SJCRH30 (cell line): ENCODE results near the gene SLC9A6. TPM values are rescaled to one million over a fixed set of nuclear protein-coding genes. Genes with fewer than 3 reads are reported as not detected.
A peak's percentile ranks its signal among the peaks of the same experiment; 100 is the strongest.
"Not testable (repeated sequence)": the region's sequence is repeated elsewhere in the genome, so short reads cannot be mapped to it uniquely, and the experiment has no call there.

Experiments used
- DNase-seq, 2 experiments: peaks; one replicate each; pipeline ENCODE4 v3.0.0-alpha.2; 2015 to 2020
- H3K27ac ChIP-seq: fragments of 250-450 bp; sonication (Bioruptor Pico); 2 replicates; pipeline ENCODE4 v1.5.1; 2020; ENCODE audit warnings: mild to moderate bottlenecking, moderate library complexity
- H3K27me3 ChIP-seq: fragments of 250-450 bp; sonication (Bioruptor Pico); 2 replicates; pipeline ENCODE4 v1.5.1; 2020; ENCODE audit warnings: mild to moderate bottlenecking, moderate library complexity
- H3K36me3 ChIP-seq: fragments of 250-450 bp; sonication (Bioruptor Pico); 2 replicates; pipeline ENCODE4 v1.5.1; 2020; ENCODE audit warnings: mild to moderate bottlenecking, moderate library complexity
- H3K4me1 ChIP-seq: fragments of 250-450 bp; sonication (Bioruptor Pico); 2 replicates; pipeline ENCODE4 v1.5.1; 2020; ENCODE audit warnings: mild to moderate bottlenecking, moderate library complexity
- H3K4me3 ChIP-seq: fragments of 250-450 bp; sonication (Bioruptor Pico); 2 replicates; pipeline ENCODE4 v1.5.1; 2020; ENCODE audit warnings: mild to moderate bottlenecking, moderate library complexity
- H3K9me3 ChIP-seq: fragments of 250-450 bp; sonication (Bioruptor Pico); replicated peaks from 2 replicates; pipeline ENCODE4 v1.5.1; 2020; ENCODE audit warnings: mild to moderate bottlenecking, moderate library complexity
- total RNA-seq: library from RNA; depleted of rRNA; stranded (reverse); fragments of >200 nt; shearing (Covaris generic); gene quantifications from 2 replicates; pipeline ENCODE4 v1.2.3, GENCODE V29; 2014

SLC9A6 gene
- total RNA-seq, 1 experiment from 2014 or later: 15.8 TPM

- no peak for DNase-seq
- Histone ChIP-seq H3K4me1 (no peaks in the 10 kb centered on the region), H3K27me3 (no peaks in the 10 kb centered on the region), H3K4me3 (no peak overlapping the region), H3K36me3 (no peaks in the 10 kb centered on the region), H3K27ac (no peak overlapping the region), H3K9me3 (no peaks in the 10 kb centered on the region)
Observed at GRCh38 chrX:136041254-136041812, 56.1 kb downstream of the SLC9A6 start.

GRCh38 chrX:136045008-136045407, 59.8 kb downstream of the SLC9A6 start:
- no peak overlapping the region for H3K4me3 ChIP-seq
- no peaks in the 10 kb centered on the region for H3K9me3 ChIP-seq
- no peaks in the 10 kb centered on the region for H3K27me3 ChIP-seq
- H3K4me1 ChIP-seq: no peaks in the 10 kb centered on the region
- DNase-seq: no peak
- no peaks in the 10 kb centered on the region for H3K36me3 ChIP-seq
- no peak overlapping the region for H3K27ac ChIP-seq

- no peak for DNase-seq
- no peak overlapping the region for H3K27ac ChIP-seq
- H3K27me3 ChIP-seq: no peaks in the 10 kb centered on the region
- H3K9me3 ChIP-seq: no peaks in the 10 kb centered on the region
- no peaks in the 10 kb centered on the region for H3K36me3 ChIP-seq
- no peaks in the 10 kb centered on the region for H3K4me1 ChIP-seq
- no peak overlapping the region for H3K4me3 ChIP-seq
Observed at GRCh38 chrX:136046295-136047015, 61.2 kb downstream of the SLC9A6 start.

- H3K4me1 ChIP-seq: no peaks in the 10 kb centered on the region
- no peak for DNase-seq
- no peak overlapping the region for H3K27ac ChIP-seq
- H3K36me3 ChIP-seq: no peaks in the 10 kb centered on the region
- no peak overlapping the region for H3K4me3 ChIP-seq
- H3K9me3 ChIP-seq: no peaks in the 10 kb centered on the region
- no peaks in the 10 kb centered on the region for H3K27me3 ChIP-seq
Observed at GRCh38 chrX:136047016-136047642, 61.9 kb downstream of the SLC9A6 start.

- Histone ChIP-seq H3K27ac (no peak overlapping the region), H3K4me1 (no peaks in the 10 kb centered on the region), H3K9me3 (no peaks in the 10 kb centered on the region), H3K4me3 (no peak overlapping the region), H3K27me3 (no peaks in the 10 kb centered on the region), H3K36me3 (no peaks in the 10 kb centered on the region)
- DNase-seq: no peak
Observed at GRCh38 chrX:136047969-136048368, 62.7 kb downstream of the SLC9A6 start.

GRCh38 chrX:136048446-136048845, 63.2 kb downstream of the SLC9A6 start:
- Histone ChIP-seq H3K4me1 (no peaks in the 10 kb centered on the region), H3K36me3 (no peaks in the 10 kb centered on the region), H3K27ac (no peak overlapping the region), H3K4me3 (no peak overlapping the region), H3K27me3 (no peaks in the 10 kb centered on the region), H3K9me3 (no peaks in the 10 kb centered on the region)
- no peak for DNase-seq

GRCh38 chrX:136049608-136050007, 64.4 kb downstream of the SLC9A6 start:
- DNase-seq: no peak
- no peak overlapping the region for H3K4me3 ChIP-seq
- H3K36me3 ChIP-seq: no peaks in the 10 kb centered on the region
- H3K4me1 ChIP-seq: no peaks in the 10 kb centered on the region
- no peaks in the 10 kb centered on the region for H3K9me3 ChIP-seq
- H3K27me3 ChIP-seq: no peaks in the 10 kb centered on the region
- H3K27ac ChIP-seq: no peak overlapping the region

- not testable (repeated sequence) for H3K27me3 ChIP-seq, H3K4me1 ChIP-seq, H3K4me3 ChIP-seq, H3K9me3 ChIP-seq, H3K27ac ChIP-seq, DNase-seq, H3K36me3 ChIP-seq
Observed at GRCh38 chrX:136050875-136051274, 65.6 kb downstream of the SLC9A6 start.

- H3K36me3 ChIP-seq: no peaks in the 10 kb centered on the region
- no peak overlapping the region for H3K27ac ChIP-seq
- no peaks in the 10 kb centered on the region for H3K9me3 ChIP-seq
- DNase-seq: no peak
- no peaks in the 10 kb centered on the region for H3K4me1 ChIP-seq
- no peak overlapping the region for H3K4me3 ChIP-seq
- no peaks in the 10 kb centered on the region for H3K27me3 ChIP-seq
Observed at GRCh38 chrX:136051611-136052010, 66.4 kb downstream of the SLC9A6 start.

- Histone ChIP-seq H3K27ac (no peak overlapping the region), H3K4me1 (no peaks in the 10 kb centered on the region), H3K27me3 (no peaks in the 10 kb centered on the region), H3K4me3 (no peak overlapping the region), H3K36me3 (no peaks in the 10 kb centered on the region), H3K9me3 (no peaks in the 10 kb centered on the region)
- DNase-seq: no peak
Observed at GRCh38 chrX:136055651-136056221, 70.5 kb downstream of the SLC9A6 start.

GRCh38 chrX:136057567-136057966, 72.3 kb downstream of the SLC9A6 start:
- Histone ChIP-seq H3K4me1 (no peaks in the 10 kb centered on the region), H3K36me3 (no peaks in the 10 kb centered on the region), H3K4me3 (no peak overlapping the region), H3K27me3 (no peaks in the 10 kb centered on the region), H3K9me3 (no peaks in the 10 kb centered on the region), H3K27ac (no peak overlapping the region)
- no peak for DNase-seq

GRCh38 chrX:136059350-136059749, 74.1 kb downstream of the SLC9A6 start:
- Histone ChIP-seq H3K27ac (no peak overlapping the region), H3K4me3 (no peak overlapping the region), H3K9me3 (no peaks in the 10 kb centered on the region), H3K4me1 (peaks cover 2% of the 10 kb centered on the region; the same call in 1 of the 2 replicates), H3K27me3 (no peaks in the 10 kb centered on the region), H3K36me3 (no peaks in the 10 kb centered on the region)
- no peak for DNase-seq

- no peaks in the 10 kb centered on the region for H3K36me3 ChIP-seq
- H3K9me3 ChIP-seq: no peaks in the 10 kb centered on the region
- H3K4me3 ChIP-seq: no peak overlapping the region
- H3K27me3 ChIP-seq: no peaks in the 10 kb centered on the region
- DNase-seq: no peak
- H3K4me1 ChIP-seq: peaks cover 10% of the 10 kb centered on the region
- H3K27ac ChIP-seq: no peak overlapping the region
Observed at GRCh38 chrX:136061286-136061685, 76.1 kb downstream of the SLC9A6 start.

- Histone ChIP-seq H3K27ac (no peak overlapping the region), H3K9me3 (no peaks in the 10 kb centered on the region), H3K27me3 (no peaks in the 10 kb centered on the region), H3K4me1 (peaks cover 10% of the 10 kb centered on the region), H3K4me3 (no peak overlapping the region), H3K36me3 (no peaks in the 10 kb centered on the region)
- no peak for DNase-seq
Observed at GRCh38 chrX:136061696-136062095, 76.5 kb downstream of the SLC9A6 start.

- no peak overlapping the region for H3K4me3 ChIP-seq
- H3K27me3 ChIP-seq: no peaks in the 10 kb centered on the region
- DNase-seq: peak in 1 of 2 experiments; percentile 3
- no peaks in the 10 kb centered on the region for H3K36me3 ChIP-seq
- no peak overlapping the region for H3K27ac ChIP-seq
- no peaks in the 10 kb centered on the region for H3K9me3 ChIP-seq
- H3K4me1 ChIP-seq: peaks cover 10% of the 10 kb centered on the region
Observed at GRCh38 chrX:136063340-136064079, 78.3 kb downstream of the SLC9A6 start.
